A673 (cell line): Measurements from ENCODE around the gene FOXI1.

ENCODE experiments used
- EZH2 ChIP-seq: fragments of 200-600 bp; sonication (generic); IDR thresholded peaks from 2 replicates; pipeline ENCODE4 v1.6.1; 2017; ENCODE audit warnings: borderline replicate concordance, low read depth, mild to moderate bottlenecking, mixed read lengths, antibody characterized with exemption, low read length; ENCODE audit not compliant: poor library complexity, severe bottlenecking
- TF ChIP-seq, protein P1 (sequence below): fragments of 300-800, 200-600 bp; sonication (generic); conservative IDR thresholded peaks from 2 replicates; pipeline ENCODE4 v1.5.1; 2017; ENCODE audit warnings: low read depth, mild to moderate bottlenecking, antibody characterized with exemption, low read length, moderate library complexity, mixed read lengths

DNA sequence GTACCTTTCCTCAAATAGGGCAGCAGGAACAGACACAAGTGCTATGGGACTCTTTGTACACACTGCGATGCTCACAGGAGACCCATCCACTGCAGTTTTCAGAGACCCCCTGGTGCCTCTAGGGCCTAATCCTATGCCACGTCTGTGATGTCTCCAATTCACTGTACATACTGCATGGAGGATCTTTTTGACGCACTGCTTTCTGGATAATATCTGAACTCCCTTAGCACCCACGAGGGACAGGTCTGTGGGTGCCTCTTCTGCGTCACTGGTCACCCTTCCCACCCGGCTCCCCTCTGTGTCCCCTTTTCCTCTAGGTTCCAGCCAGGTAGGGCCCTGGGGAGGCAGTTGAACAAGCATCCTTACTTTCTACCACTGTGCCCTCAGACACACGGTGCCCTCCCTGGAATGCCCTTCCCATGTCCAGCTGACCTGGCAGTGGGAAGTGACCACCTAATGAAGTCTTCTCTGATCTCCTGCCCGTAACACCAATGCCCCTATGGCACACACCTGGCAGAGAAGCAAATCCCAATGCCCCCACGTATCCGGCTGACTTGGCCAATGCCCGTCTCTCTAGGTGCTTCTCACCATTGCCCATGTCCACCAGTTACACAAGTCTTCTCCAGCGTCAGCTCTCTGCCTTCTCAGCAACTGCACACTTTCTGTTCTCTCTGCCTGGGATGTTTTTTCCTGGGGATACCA lies 41.5 kb downstream of the FOXI1 start:
- TF ChIP-seq, protein P1, sequence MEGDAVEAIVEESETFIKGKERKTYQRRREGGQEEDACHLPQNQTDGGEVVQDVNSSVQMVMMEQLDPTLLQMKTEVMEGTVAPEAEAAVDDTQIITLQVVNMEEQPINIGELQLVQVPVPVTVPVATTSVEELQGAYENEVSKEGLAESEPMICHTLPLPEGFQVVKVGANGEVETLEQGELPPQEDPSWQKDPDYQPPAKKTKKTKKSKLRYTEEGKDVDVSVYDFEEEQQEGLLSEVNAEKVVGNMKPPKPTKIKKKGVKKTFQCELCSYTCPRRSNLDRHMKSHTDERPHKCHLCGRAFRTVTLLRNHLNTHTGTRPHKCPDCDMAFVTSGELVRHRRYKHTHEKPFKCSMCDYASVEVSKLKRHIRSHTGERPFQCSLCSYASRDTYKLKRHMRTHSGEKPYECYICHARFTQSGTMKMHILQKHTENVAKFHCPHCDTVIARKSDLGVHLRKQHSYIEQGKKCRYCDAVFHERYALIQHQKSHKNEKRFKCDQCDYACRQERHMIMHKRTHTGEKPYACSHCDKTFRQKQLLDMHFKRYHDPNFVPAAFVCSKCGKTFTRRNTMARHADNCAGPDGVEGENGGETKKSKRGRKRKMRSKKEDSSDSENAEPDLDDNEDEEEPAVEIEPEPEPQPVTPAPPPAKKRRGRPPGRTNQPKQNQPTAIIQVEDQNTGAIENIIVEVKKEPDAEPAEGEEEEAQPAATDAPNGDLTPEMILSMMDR, result no peak
- TF ChIP-seq EZH2, result no peak
